ENCODE results near the gene ZFAND3. TPM values are rescaled to one million over a fixed set of nuclear protein-coding genes. Genes with fewer than 3 reads are reported as not detected.

The ZFAND3 gene
- polyA plus RNA-seq, 1 of the 3 experiments (the other 2 are of a cell fraction): 16.7 TPM

DNA sequence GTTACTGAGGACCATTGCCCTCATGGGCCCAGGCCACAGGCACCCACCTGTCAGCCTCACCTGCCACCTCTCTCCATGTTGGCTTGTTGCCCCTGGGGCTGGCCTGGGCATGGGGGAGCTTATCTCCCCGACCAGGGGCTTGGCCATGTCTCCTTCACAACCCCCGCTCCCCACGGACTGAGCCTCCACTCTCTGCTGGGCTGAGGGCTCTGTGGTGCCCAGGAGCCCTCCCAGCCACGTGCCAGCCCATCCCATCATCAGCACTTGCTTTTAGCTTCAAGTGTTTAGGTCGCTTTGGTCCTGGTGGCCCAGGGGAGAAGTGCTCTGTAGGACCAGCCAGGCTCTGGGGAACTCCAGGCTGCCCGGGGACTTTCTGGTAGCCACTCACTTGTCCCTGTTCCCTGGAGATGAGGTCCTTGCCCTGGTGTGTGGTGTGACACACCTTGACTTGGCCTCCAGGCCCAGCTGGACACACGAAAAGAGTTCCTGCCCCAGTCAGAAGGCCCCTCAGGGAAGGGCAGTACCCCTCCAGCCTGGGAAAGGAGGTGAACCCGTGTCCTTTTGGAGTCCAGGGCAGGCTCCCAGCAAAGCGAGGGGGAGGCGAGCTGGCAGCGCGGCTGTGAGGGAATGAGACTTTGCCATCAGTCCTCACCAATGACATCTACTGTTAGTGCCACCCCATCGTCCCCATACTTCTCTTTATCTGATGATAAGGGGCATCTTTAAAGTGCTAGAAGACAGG lies 352.6 kb downstream of the ZFAND3 start:
- H3K27me3 ChIP-seq (ENCODE audit: insufficient read depth): no peaks in the 10 kb centered on the region
- H3K4me3 ChIP-seq (ENCODE audit: low read depth in 2 of 2, low read length in 1 of 2): no peak overlapping the region
- TF ChIP-seq RCOR1 (IDR thresholded peaks at IDR 0.05; ENCODE audit: low read length) (no peak), GATA2 (CRISPR knock-in tag; IDR thresholded peaks at IDR 0.05) (no peak), TEAD4 (IDR thresholded peaks at IDR 0.05; ENCODE audit: borderline replicate concordance, insufficient read depth) (no peak), ELF1 (IDR thresholded peaks at IDR 0.05) (no peak), EP300 (IDR thresholded peaks at IDR 0.05; ENCODE audit: borderline replicate concordance in 1 of 2, low read depth in 1 of 2, low read length in 1 of 2) (no peak), EZH2phosphoT487 (IDR thresholded peaks at IDR 0.05; ENCODE audit: borderline replicate concordance, low read depth) (no peak), RFX5 (IDR thresholded peaks at IDR 0.05; ENCODE audit: low read length) (no peak), RXRA (IDR thresholded peaks at IDR 0.05; ENCODE audit: borderline replicate concordance, low read depth) (no peak), TCF12 (IDR thresholded peaks at IDR 0.05) (no peak), JUND (IDR thresholded peaks at IDR 0.05) (no peak), CHD2 (IDR thresholded peaks at IDR 0.05; ENCODE audit: low read length, partially characterized antibody) (no peak), FOXM1 (IDR thresholded peaks at IDR 0.05; ENCODE audit: low read depth) (no peak)
- TF ChIP-seq, protein P1, sequence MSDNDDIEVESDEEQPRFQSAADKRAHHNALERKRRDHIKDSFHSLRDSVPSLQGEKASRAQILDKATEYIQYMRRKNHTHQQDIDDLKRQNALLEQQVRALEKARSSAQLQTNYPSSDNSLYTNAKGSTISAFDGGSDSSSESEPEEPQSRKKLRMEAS (IDR thresholded peaks at IDR 0.05; ENCODE audit: low read depth): no peak
- TF ChIP-seq, protein P2, sequence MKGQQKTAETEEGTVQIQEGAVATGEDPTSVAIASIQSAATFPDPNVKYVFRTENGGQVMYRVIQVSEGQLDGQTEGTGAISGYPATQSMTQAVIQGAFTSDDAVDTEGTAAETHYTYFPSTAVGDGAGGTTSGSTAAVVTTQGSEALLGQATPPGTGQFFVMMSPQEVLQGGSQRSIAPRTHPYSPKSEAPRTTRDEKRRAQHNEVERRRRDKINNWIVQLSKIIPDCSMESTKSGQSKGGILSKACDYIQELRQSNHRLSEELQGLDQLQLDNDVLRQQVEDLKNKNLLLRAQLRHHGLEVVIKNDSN (IDR thresholded peaks at IDR 0.05; ENCODE audit: borderline replicate concordance, low read depth): no peak
- TF ChIP-seq, protein P3, sequence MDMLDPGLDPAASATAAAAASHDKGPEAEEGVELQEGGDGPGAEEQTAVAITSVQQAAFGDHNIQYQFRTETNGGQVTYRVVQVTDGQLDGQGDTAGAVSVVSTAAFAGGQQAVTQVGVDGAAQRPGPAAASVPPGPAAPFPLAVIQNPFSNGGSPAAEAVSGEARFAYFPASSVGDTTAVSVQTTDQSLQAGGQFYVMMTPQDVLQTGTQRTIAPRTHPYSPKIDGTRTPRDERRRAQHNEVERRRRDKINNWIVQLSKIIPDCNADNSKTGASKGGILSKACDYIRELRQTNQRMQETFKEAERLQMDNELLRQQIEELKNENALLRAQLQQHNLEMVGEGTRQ (IDR thresholded peaks at IDR 0.05; ENCODE audit: borderline replicate concordance, low read depth, low read length): no peak
- no peaks in the 10 kb centered on the region for H3K79me2 ChIP-seq (ENCODE audit: insufficient read depth)
- WGBS (ENCODE audit: low lambda C conversion rate): 92% methylated on average over 9 of the region's 13 CpGs
- peaks cover 0 to 40% of the 10 kb centered on the region in 2 experiments; a peak in 1 of 4 replicates for H3K4me1 ChIP-seq (ENCODE audit: control insufficient read depth in 1 of 2, insufficient read depth in 2 of 2, low read depth in 1 of 2, low read length in 1 of 2)
- no peaks in the 10 kb centered on the region for H3K9me3 ChIP-seq
- no peak overlapping the region for H3K4me2 ChIP-seq
- no peak overlapping the region for H3K27ac ChIP-seq (ENCODE audit: low read depth in 2 of 2, low read length in 1 of 2)
- ChIA-PET CTCF (interaction anchor here (0.5 to 1.1 kb wide), 2 partner anchors 322 to 398 kb away, joined by 3 read pairs; no protein-coding TSS in a partner anchor), POLR2A (no interaction called here)
- no peaks in the 10 kb centered on the region for H3F3A ChIP-seq (replicated peaks; ENCODE audit: insufficient read depth)
- H4K20me1 ChIP-seq (ENCODE audit: insufficient read depth): no peaks in the 10 kb centered on the region
- no peak overlapping the region for H2AFZ ChIP-seq (ENCODE audit: low read depth)
- no peak for DNase-seq
- peaks cover 0 to 5% of the 10 kb centered on the region in 2 experiments for H3K36me3 ChIP-seq (replicated peaks in 1 of 2; ENCODE audit: control insufficient read depth in 1 of 2, insufficient read depth in 2 of 2, low read length in 1 of 2)
- no peaks in the 10 kb centered on the region for H3K9me2 ChIP-seq
- no peak overlapping the region for H3K9ac ChIP-seq

All from SK-N-SH (cell line).